Measurements from ENCODE around the gene METTL23.

METTL23 gene

DNA sequence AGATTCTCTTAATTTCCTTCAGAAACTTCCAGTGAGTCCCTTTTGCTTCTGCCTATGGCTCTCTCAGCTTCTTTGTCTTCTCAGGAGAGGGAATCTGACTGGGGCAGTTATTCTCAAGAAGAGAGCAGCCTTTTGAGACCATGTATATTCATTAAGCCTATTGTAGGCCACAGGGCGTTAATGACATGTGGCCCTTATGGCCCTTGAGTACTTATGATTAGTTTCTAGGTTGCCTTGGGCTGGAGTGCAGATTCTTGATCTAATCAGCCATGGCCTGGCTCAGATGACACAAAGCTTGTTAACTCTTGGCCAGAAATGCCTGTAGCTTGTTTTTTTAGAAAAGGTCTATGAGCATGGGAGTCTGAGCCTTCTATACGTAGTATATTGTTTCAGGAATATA lies 28.6 kb downstream of the METTL23 start:
- no peak for DNase-seq

DNA sequence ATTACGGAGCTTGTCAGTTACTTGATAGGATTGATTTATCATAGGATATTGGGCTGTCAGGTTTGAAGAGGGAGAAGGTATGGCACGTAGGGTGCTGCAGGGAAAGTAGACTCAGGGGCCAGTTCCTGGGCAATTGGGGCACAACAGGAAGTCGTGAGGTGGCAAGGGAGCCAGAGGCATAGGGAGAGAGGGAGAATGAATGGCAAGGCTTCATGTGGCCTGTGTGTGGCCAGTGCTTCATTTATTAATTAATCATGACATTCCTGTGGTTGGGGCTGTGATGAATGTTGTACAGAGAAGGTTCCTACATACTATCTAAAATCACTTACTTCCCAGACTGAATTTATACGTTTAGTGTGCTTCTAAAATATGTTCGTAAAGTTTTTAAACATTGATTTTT lies 30.6 kb downstream of the METTL23 start:
- no peak for DNase-seq

DNA sequence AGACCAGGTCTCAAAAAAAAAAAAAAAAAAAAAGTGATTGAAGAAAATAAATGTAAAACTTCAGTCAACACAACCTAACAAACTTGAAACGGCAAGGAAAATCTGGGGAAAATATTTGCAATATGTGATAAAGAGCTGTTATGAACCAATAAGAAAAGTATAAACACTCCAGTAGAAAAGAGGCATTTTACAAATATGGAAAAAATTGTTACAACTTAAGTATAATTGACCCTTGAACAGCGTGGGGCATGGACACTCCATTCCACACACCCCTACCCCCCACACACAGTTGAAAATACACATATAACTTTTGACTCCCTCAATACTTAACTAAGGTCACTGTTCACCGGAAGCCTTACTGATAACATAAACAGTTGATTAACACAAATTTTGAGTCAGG lies 31.9 kb downstream of the METTL23 start:
- no peak for DNase-seq

DNA sequence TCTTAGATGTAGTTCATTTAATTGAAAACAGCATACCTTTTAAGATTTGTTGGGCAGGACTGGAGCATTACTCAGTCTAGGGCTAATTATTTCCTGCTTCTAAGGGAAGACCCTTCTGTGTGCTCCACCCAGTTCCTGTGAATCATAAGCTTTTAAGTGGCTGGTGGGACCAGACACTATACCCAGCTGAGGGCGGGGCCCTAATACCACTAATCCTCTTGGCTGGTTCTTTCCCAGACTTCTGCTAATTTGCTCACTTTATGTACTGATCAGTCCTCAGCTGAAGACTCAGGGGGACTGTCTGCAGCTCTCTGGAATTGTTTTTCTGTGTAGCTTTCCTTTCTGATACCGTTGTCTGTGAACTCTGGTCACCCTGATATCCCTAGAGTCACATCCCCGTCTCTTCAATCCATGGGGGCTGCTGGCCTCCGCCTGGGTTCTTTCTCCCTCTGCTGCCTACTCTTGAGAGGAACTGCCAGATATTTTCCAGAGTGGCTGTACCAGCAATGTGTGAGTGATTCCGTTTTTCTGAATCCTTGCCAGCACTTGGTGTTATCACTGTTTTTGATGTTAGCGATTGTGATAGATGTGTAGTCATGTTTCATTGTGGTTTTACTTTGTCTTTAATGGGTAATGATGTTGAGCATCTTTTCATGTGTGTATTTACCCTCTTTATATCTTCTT lies 46.3 kb downstream of the METTL23 start:
- no peak for DNase-seq

DNA sequence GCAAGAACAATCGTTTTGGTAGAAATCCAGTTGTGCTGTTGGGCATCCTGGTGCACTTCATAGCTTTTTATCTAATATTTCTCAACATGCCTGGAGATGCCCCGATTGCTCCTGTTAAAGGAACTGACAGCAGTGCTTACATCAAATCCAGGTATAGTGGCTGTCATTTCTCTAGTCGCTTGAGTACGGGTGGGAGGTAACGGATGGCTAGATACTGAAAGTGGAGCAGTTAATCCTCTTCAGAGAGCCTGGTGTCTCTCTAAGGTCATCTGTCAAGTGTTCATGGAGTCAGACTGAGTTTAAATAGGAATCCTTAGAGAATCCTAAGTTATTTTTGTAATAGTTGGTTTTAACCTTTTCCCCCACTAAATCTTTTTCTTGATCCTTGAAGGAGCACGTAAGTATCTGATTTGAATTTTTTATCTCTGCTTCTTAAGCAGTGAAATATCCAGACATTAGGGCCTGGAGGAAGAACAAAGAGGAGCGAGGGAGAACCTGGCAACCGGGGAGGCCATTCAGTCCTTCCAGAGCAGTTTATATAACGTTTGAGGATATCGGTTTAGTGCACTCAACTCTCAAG lies 48.5 kb downstream of the METTL23 start:
- no peak for DNase-seq

DNA sequence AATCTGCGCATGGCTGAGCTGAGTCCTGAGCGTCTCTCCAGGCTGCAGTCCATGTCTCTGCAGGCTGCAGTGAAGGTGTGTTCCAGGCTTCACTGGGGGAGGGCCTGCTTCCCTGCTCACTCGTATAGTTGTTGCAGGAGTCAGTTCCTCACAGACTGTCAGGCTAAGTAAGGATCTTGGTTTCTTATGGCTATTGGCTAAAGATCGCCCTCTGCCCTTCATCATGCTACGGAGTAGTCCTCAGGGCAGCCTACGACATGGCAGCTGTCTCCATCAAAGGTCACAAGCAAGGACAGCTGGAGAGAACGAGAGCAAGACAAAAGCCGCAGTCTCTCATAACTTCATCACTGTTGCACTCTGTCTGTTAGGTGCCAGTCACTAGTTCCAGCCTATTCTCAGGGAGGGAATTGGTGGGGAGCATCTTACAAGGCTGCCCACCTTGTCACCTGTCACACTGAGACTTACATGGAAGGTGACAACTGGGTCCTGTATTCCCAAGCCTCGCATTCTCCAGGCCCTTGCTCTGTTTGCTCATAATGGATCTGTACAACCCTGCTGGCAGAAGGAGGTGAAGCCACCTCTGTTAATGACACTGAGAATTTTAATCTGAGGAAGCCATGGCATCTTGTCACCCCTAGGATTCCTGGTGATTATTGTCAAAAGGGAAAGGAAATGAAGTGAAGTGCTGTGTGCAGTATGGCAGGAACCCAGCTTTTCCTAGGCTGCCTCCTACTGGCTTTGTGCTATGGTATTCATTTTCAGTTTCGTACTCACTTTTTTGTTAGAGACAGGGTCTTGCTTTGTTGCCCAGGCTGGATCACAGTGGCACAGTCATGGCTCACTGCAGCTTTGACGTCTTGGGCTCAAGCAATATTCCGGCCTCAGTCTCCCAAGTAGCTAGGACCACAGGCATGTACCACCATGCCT lies 54.7 kb downstream of the METTL23 start:
- DNase-seq: no peak

DNA sequence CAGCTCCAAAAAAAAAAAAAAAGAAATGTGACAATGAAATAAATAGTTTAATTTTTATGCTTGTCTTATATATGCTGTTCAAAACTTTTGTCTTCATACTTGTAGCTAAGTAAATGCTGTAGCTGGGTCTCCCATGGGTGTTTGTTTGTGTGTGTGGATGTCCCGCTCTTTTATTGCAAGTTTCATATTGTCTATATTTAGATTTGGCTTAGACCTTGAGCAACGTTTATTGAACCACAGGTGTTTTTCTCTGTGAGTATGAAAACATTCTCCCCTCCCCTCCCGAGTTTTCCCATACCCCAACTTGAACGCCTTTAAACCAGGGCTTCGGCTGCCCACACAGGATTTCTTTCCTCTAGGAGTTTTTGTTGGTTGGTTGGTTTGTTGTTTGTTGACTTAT lies 56.5 kb downstream of the METTL23 start:
- no peak for DNase-seq

Measured in amygdala (tissue), 56 donors.